ENCODE measurements around the gene POF1B.

The POF1B gene

DNA sequence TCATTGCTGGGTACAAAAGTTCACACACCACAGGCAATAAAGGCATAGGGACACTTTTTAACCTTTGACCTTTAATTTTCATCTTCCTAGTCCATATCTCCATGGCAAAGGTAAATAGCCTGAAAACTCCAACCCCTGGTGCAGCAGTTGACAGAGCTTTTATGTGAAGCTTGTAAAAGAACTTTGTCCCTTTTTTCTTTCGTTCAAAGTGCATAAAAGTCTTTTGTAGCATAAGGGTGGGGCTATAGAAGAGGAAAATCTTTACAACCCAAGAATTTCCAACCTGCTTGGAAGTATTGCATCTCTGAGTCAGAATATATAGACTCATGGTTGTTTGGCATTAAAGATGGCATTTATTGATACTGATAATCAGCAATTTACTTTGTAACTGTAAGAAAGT lies 20.4 kb downstream of the POF1B start:
- Histone ChIP-seq H3K79me2 (ENCODE audit: low read length) (no peaks in the 10 kb centered on the region), H3K4me2 (ENCODE audit: low read depth, low read length) (no peak overlapping the region), H3K27ac (ENCODE audit: low read length) (no peak overlapping the region), H2AFZ (ENCODE audit: low read length) (no peak overlapping the region), H3K27me3 (replicated peaks; ENCODE audit: insufficient read depth, low read length) (no peaks in the 10 kb centered on the region), H3K9me3 (replicated peaks; ENCODE audit: insufficient read depth, low read length) (no peaks in the 10 kb centered on the region), H3F3A (ENCODE audit: insufficient read depth, low read length) (no peaks in the 10 kb centered on the region), H3K36me3 (replicated peaks; ENCODE audit: insufficient read depth, low read length) (no peaks in the 10 kb centered on the region), H4K20me1 (ENCODE audit: insufficient read depth, low read length) (no peaks in the 10 kb centered on the region), H3K4me3 (ENCODE audit: low read length) (no peak overlapping the region), H3K9ac (ENCODE audit: low read length) (no peak overlapping the region), H3K4me1 (ENCODE audit: low read length) (no peaks in the 10 kb centered on the region), H3K9me2 (replicated peaks; ENCODE audit: insufficient read depth, low read length) (no peaks in the 10 kb centered on the region)
- TF ChIP-seq EZH2 (optimal IDR thresholded peaks at IDR 0.05; ENCODE audit: low read depth, low read length) (no peak), EZH2phosphoT487 (IDR thresholded peaks at IDR 0.05; ENCODE audit: low read length) (no peak)
- TF ChIP-seq, protein P1, sequence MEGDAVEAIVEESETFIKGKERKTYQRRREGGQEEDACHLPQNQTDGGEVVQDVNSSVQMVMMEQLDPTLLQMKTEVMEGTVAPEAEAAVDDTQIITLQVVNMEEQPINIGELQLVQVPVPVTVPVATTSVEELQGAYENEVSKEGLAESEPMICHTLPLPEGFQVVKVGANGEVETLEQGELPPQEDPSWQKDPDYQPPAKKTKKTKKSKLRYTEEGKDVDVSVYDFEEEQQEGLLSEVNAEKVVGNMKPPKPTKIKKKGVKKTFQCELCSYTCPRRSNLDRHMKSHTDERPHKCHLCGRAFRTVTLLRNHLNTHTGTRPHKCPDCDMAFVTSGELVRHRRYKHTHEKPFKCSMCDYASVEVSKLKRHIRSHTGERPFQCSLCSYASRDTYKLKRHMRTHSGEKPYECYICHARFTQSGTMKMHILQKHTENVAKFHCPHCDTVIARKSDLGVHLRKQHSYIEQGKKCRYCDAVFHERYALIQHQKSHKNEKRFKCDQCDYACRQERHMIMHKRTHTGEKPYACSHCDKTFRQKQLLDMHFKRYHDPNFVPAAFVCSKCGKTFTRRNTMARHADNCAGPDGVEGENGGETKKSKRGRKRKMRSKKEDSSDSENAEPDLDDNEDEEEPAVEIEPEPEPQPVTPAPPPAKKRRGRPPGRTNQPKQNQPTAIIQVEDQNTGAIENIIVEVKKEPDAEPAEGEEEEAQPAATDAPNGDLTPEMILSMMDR (IDR thresholded peaks at IDR 0.05; ENCODE audit: low read length) = no peak
- no peak for DNase-seq

DNA sequence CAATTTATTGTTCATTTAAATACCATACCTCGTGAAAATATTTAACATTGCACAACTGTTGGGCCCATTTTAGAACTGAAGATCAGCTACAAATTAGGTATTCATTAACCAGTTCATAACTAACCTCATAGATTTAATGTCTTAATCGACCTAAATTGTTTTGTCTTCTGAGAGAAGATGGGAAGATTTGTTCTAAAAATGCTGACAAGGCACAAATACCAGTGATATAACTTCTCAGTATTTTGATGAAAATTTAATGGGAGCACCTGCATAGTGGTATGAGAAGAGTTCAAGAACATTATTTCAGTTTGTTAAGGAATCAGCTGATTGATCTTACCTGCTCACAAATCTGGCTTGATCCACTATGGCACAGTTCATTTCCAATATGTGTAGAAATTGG lies 33.9 kb downstream of the POF1B start:
- TF ChIP-seq EZH2phosphoT487 (IDR thresholded peaks at IDR 0.05; ENCODE audit: low read length) (no peak), EZH2 (optimal IDR thresholded peaks at IDR 0.05; ENCODE audit: low read depth, low read length) (no peak)
- TF ChIP-seq, protein P1 (IDR thresholded peaks at IDR 0.05; ENCODE audit: low read length) = no peak
- Histone ChIP-seq H4K20me1 (ENCODE audit: insufficient read depth, low read length) (no peaks in the 10 kb centered on the region), H3K79me2 (ENCODE audit: low read length) (no peaks in the 10 kb centered on the region), H3K4me3 (ENCODE audit: low read length) (no peak overlapping the region), H3K27ac (ENCODE audit: low read length) (no peak overlapping the region), H3K9me3 (replicated peaks; ENCODE audit: insufficient read depth, low read length) (no peaks in the 10 kb centered on the region), H3K4me1 (ENCODE audit: low read length) (no peaks in the 10 kb centered on the region), H3K9ac (ENCODE audit: low read length) (no peak overlapping the region), H3K36me3 (replicated peaks; ENCODE audit: insufficient read depth, low read length) (no peaks in the 10 kb centered on the region), H3F3A (ENCODE audit: insufficient read depth, low read length) (no peaks in the 10 kb centered on the region), H3K9me2 (replicated peaks; ENCODE audit: insufficient read depth, low read length) (no peaks in the 10 kb centered on the region), H3K27me3 (replicated peaks; ENCODE audit: insufficient read depth, low read length) (no peaks in the 10 kb centered on the region), H3K4me2 (ENCODE audit: low read depth, low read length) (no peak overlapping the region), H2AFZ (ENCODE audit: low read length) (no peak overlapping the region)
- DNase-seq = no peak

DNA sequence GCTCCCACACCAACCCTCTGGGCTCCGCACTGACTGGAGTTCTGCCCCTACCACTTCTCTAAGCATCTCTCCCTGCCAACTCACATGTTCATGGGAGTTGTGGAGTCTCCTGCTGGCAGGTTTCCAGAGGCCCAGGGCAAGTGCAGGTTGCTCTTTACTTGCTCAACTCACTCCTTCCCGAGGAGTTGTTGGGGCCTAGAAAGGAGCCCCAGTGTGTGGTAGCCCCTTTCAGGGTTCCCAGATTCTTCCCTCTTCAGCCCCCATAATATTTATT lies 52.5 kb downstream of the POF1B start:
- no peak overlapping the region for H3K4me3 ChIP-seq (ENCODE audit: low read length)
- TF ChIP-seq, protein P1 (IDR thresholded peaks at IDR 0.05; ENCODE audit: low read length) = no peak
- no peak for TF ChIP-seq EZH2 (optimal IDR thresholded peaks at IDR 0.05; ENCODE audit: low read depth, low read length)
- no peak for TF ChIP-seq EZH2phosphoT487 (IDR thresholded peaks at IDR 0.05; ENCODE audit: low read length)
- H3K79me2 ChIP-seq (ENCODE audit: low read length) = no peaks in the 10 kb centered on the region
- no peak overlapping the region for H2AFZ ChIP-seq (ENCODE audit: low read length)
- H3K4me1 ChIP-seq (ENCODE audit: low read length) = no peaks in the 10 kb centered on the region
- H3K9me3 ChIP-seq (replicated peaks; ENCODE audit: insufficient read depth, low read length) = no peaks in the 10 kb centered on the region
- H3K36me3 ChIP-seq (replicated peaks; ENCODE audit: insufficient read depth, low read length) = no peaks in the 10 kb centered on the region
- H3K4me2 ChIP-seq (ENCODE audit: low read depth, low read length) = no peak overlapping the region
- H3K9ac ChIP-seq (ENCODE audit: low read length) = no peak overlapping the region
- H3K9me2 ChIP-seq (replicated peaks; ENCODE audit: insufficient read depth, low read length) = no peaks in the 10 kb centered on the region
- H3K27ac ChIP-seq (ENCODE audit: low read length) = no peak overlapping the region
- H3K27me3 ChIP-seq (replicated peaks; ENCODE audit: insufficient read depth, low read length) = no peaks in the 10 kb centered on the region
- DNase-seq = no peak
- H4K20me1 ChIP-seq (ENCODE audit: insufficient read depth, low read length) = no peaks in the 10 kb centered on the region
- no peaks in the 10 kb centered on the region for H3F3A ChIP-seq (ENCODE audit: insufficient read depth, low read length)
